HCT116 (cell line): ENCODE results near the gene SPIN2A. TPM values are rescaled to one million over a fixed set of nuclear protein-coding genes. Genes with fewer than 3 reads are reported as not detected.

ENCODE experiments used
- ATAC-seq: fragments of 200-7000 bp; cut with Tn5 transposase; 2 replicates; pipeline ENCODE4 v1.9.1; 2020; ENCODE audit warnings: mild to moderate bottlenecking, moderate library complexity
- BruUV-seq: library from RNA; stranded (reverse); fragments of 400-500 nt; replicated peaks from 2 replicates; lab custom pipeline; 2021; lab: Mats Ljungman, UMichigan
- CTCF ChIA-PET: fragments of 300-600 bp; sonication (Branson Sonifier 250); formaldehyde crosslinking; loops from one replicate; lab custom pipeline; 2021; ENCODE audit warnings: antibody characterized with exemption; lab: Charles Lee
- POLR2A ChIA-PET: fragments of 300-600, 350-600 bp; sonication (Branson Sonifier 250); formaldehyde crosslinking; loops from one replicate; lab custom pipeline; 2021; ENCODE audit warnings: antibody characterized with exemption; lab: Charles Lee
- RAD21 ChIA-PET, 2 experiments: fragments of 300-600 bp; sonication (Branson Sonifier 250); formaldehyde crosslinking; loops; one replicate each; lab custom pipeline; 2023; ENCODE audit warnings: low total read pairs in 2 of 2; ENCODE audit not compliant: uncharacterized antibody in 2 of 2, unreplicated experiment in 2 of 2, low non-redundant PET in 1 of 2; lab: Charles Lee
- DNase-seq: peaks from one replicate; pipeline ENCODE4 v3.0.0-alpha.2; 2010; ENCODE audit warnings: low read depth, low spot score
- H2AFZ ChIP-seq: fragments of 200-600 bp; shearing (Covaris generic), sonication (generic); 2 replicates; pipeline ENCODE4 v1.6.1; 2017; ENCODE audit warnings: low read depth, mixed run types, mixed read lengths, antibody characterized with exemption, low read length; ENCODE audit not compliant: poor library complexity, severe bottlenecking
- H3K27ac ChIP-seq: 2 replicates; pipeline ENCODE4 v1.5.1; 2012; ENCODE audit warnings: low read depth, low read length
- H3K27me3 ChIP-seq: fragments of 200-600 bp; sonication (generic); 2 replicates; pipeline ENCODE4 v1.6.1; 2016; ENCODE audit warnings: mixed run types, low read length, mixed read lengths; ENCODE audit not compliant: insufficient read depth
- H3K36me3 ChIP-seq, 2 experiments: fragments of 200-500 bp in 1 of 2; fragments of 200-600 bp in 1 of 2; sonication (Bioruptor generic) in 1 of 2; sonication (generic) in 1 of 2; 2 replicates each; pipeline versions ENCODE4 v1.5.1 to v1.6.1; 2014 to 2016; ENCODE audit warnings: low read length in 2 of 2, inconsistent platforms in 1 of 2, mixed read lengths in 1 of 2, mixed run types in 1 of 2; ENCODE audit not compliant: insufficient read depth in 2 of 2, control insufficient read depth in 1 of 2
- H3K4me1 ChIP-seq, 2 experiments: fragments of 200-600 bp in 1 of 2; sonication (generic) in 1 of 2; 2 replicates each; pipeline versions ENCODE4 v1.5.1 to v1.6.1; 2012 to 2017; ENCODE audit warnings: low read length in 2 of 2, inconsistent platforms in 1 of 2, mild to moderate bottlenecking in 1 of 2, mixed read lengths in 1 of 2, mixed run types in 1 of 2, moderate library complexity in 1 of 2; ENCODE audit not compliant: insufficient read depth in 2 of 2, control insufficient read depth in 1 of 2
- H3K4me2 ChIP-seq: fragments of 200-600 bp; sonication (generic); 2 replicates; pipeline ENCODE4 v1.6.1; 2017; ENCODE audit warnings: mixed run types, low read length, mixed read lengths
- H3K4me3 ChIP-seq, 2 experiments: fragments of 200-600 bp in 1 of 2; sonication (generic) in 1 of 2; replicated peaks in 1 of 2; 2 replicates each; pipeline ENCODE4 v1.5.1; 2011 to 2016; ENCODE audit warnings: low read length in 2 of 2, control low read depth in 1 of 2, low read depth in 1 of 2, mild to moderate bottlenecking in 1 of 2, mixed read lengths in 1 of 2, mixed run types in 1 of 2
- H3K79me2 ChIP-seq: fragments of 200-600 bp; sonication (generic); 2 replicates; pipeline ENCODE4 v1.6.1; 2017; ENCODE audit warnings: mild to moderate bottlenecking, mixed run types, low read length, moderate library complexity, mixed read lengths; ENCODE audit not compliant: insufficient read depth
- H3K9ac ChIP-seq: fragments of 200-600 bp; sonication (generic); 2 replicates; pipeline ENCODE4 v1.6.1; 2016; ENCODE audit warnings: low read length, mixed read lengths
- H3K9me2 ChIP-seq: fragments of 200-600 bp; sonication (generic), shearing (Covaris generic); 2 replicates; pipeline ENCODE4 v1.6.1; 2017; ENCODE audit warnings: mixed run types, mild to moderate bottlenecking, moderate library complexity; ENCODE audit not compliant: insufficient read depth
- H3K9me3 ChIP-seq, 2 experiments: fragments of 200-500 bp in 1 of 2; fragments of 200-600 bp in 1 of 2; sonication (Bioruptor generic) in 1 of 2; sonication (generic) in 1 of 2; 2 replicates each; pipeline ENCODE4 v1.6.1; 2014 to 2017; ENCODE audit warnings: low read length in 2 of 2, mixed read lengths in 2 of 2, inconsistent platforms in 1 of 2, low read depth in 1 of 2, mild to moderate bottlenecking in 1 of 2, mixed run types in 1 of 2, moderate library complexity in 1 of 2; ENCODE audit not compliant: control insufficient read depth in 1 of 2, insufficient read depth in 1 of 2
- H4K20me1 ChIP-seq: fragments of 200-600 bp; sonication (generic), shearing (Covaris generic); 2 replicates; pipeline ENCODE4 v1.6.1; 2017; ENCODE audit warnings: mixed run types, mild to moderate bottlenecking, moderate library complexity; ENCODE audit not compliant: insufficient read depth
- CBX3 ChIP-seq: IDR thresholded peaks from 2 replicates; pipeline ENCODE4 v1.6.1; 2012; ENCODE audit warnings: low read depth
- EGR1 ChIP-seq: IDR thresholded peaks from 2 replicates; pipeline ENCODE4 v1.6.1; 2012; ENCODE audit warnings: low read depth
- ELF1 ChIP-seq: IDR thresholded peaks from 2 replicates; pipeline ENCODE4 v1.6.1; 2012; ENCODE audit warnings: low read depth, borderline replicate concordance
- MAX ChIP-seq: IDR thresholded peaks from 2 replicates; pipeline ENCODE4 v1.6.1; 2012
- POLR2A ChIP-seq: IDR thresholded peaks from 2 replicates; pipeline ENCODE4 v1.7.0; 2011; ENCODE audit warnings: borderline replicate concordance; ENCODE audit not compliant: insufficient read depth, insufficient read length; ENCODE audit errors: extremely low read depth
- RAD21 ChIP-seq: IDR thresholded peaks from 2 replicates; pipeline ENCODE4 v1.6.1; 2012; ENCODE audit warnings: low read depth, mild to moderate bottlenecking
- SIN3A ChIP-seq: IDR thresholded peaks from 2 replicates; pipeline ENCODE4 v1.6.1; 2012; ENCODE audit warnings: low read depth
- SP1 ChIP-seq: IDR thresholded peaks from 2 replicates; pipeline ENCODE4 v1.6.1; 2012; ENCODE audit warnings: low read depth
- ZFX ChIP-seq: fragments of 450-650 bp; IDR thresholded peaks from 2 replicates; pipeline ENCODE4 v1.6.1; 2017
- ZNF274 ChIP-seq: fragments of 200-500 bp; sonication (Bioruptor generic); IDR thresholded peaks from 2 replicates; pipeline ENCODE4 v1.6.1; 2014; ENCODE audit warnings: mild to moderate bottlenecking, low read depth, low read length, inconsistent platforms
- intact Hi-C: fragments of 100-400 bp; cut with micrococcal nuclease; formaldehyde crosslinking; loops from 2 replicates; pipeline ENCODE4 v1.10.0; 2022
- total RNA-seq: library from RNA; stranded (reverse); gene quantifications from one replicate; pipeline ENCODE4 v1.2.1, GENCODE V29; 2021; ENCODE audit not compliant: unreplicated experiment
- TF ChIP-seq, protein P1 (sequence below), 3 experiments: fragments of 200-600 bp in 1 of 3; sonication (generic) in 1 of 3; IDR thresholded peaks in 2 of 3; conservative IDR thresholded peaks in 1 of 3; 2 replicates each; pipeline ENCODE4 v1.5.1; 2012 to 2017; ENCODE audit warnings: low read depth in 2 of 3, low read length in 2 of 3, antibody characterized with exemption in 1 of 3, borderline replicate concordance in 1 of 3, control low read depth in 1 of 3, mild to moderate bottlenecking in 1 of 3, mixed read lengths in 1 of 3, mixed run types in 1 of 3, moderate library complexity in 1 of 3; ENCODE audit not compliant: insufficient read depth in 1 of 3
- TF ChIP-seq, protein P2 (sequence below): IDR thresholded peaks from 2 replicates; pipeline ENCODE4 v1.6.1; 2012
- TF ChIP-seq, protein P3 (sequence below): IDR thresholded peaks from 2 replicates; pipeline ENCODE4 v1.6.1; 2012; ENCODE audit warnings: low read depth

The SPIN2A gene
- total RNA-seq, 1 experiment from 2014 or later = 0.54 TPM

GRCh38 chrX:57138674-57139073, 1.5 kb upstream of the SPIN2A start:
- Histone ChIP-seq H3K27me3 (no peaks in the 10 kb centered on the region), H3K27ac (no peak overlapping the region), H3K4me2 (no peak overlapping the region), H3K9ac (no peak overlapping the region), H3K79me2 (no peaks in the 10 kb centered on the region), H2AFZ (no peak overlapping the region), H3K9me3 (no peaks in the 10 kb centered on the region), H3K4me3 (no peak overlapping the region), H3K9me2 (no peaks in the 10 kb centered on the region), H3K4me1 (no peaks in the 10 kb centered on the region), H4K20me1 (no peaks in the 10 kb centered on the region), H3K36me3 (no peaks in the 10 kb centered on the region)
- no peak for DNase-seq
- no TSS peak for BruUV-seq
- intact Hi-C loops = no loop called here
- TF ChIP-seq ZFX (no peak), RAD21 (no peak), ELF1 (no peak), SP1 (no peak), EGR1 (no peak), ZNF274 (no peak), SIN3A (no peak), MAX (no peak), POLR2A (no peak), CBX3 (no peak)
- TF ChIP-seq, protein P1, sequence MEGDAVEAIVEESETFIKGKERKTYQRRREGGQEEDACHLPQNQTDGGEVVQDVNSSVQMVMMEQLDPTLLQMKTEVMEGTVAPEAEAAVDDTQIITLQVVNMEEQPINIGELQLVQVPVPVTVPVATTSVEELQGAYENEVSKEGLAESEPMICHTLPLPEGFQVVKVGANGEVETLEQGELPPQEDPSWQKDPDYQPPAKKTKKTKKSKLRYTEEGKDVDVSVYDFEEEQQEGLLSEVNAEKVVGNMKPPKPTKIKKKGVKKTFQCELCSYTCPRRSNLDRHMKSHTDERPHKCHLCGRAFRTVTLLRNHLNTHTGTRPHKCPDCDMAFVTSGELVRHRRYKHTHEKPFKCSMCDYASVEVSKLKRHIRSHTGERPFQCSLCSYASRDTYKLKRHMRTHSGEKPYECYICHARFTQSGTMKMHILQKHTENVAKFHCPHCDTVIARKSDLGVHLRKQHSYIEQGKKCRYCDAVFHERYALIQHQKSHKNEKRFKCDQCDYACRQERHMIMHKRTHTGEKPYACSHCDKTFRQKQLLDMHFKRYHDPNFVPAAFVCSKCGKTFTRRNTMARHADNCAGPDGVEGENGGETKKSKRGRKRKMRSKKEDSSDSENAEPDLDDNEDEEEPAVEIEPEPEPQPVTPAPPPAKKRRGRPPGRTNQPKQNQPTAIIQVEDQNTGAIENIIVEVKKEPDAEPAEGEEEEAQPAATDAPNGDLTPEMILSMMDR (IDR thresholded peaks at IDR 0.05 in 2 of 3, conservative IDR thresholded peaks at IDR 0.05 in 1 of 3; ENCODE audit: borderline replicate concordance in 1 of 3, insufficient read depth in 1 of 3, low read depth in 2 of 3, low read length in 2 of 3) = no peak
- TF ChIP-seq, protein P2, sequence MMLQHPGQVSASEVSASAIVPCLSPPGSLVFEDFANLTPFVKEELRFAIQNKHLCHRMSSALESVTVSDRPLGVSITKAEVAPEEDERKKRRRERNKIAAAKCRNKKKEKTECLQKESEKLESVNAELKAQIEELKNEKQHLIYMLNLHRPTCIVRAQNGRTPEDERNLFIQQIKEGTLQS = no peak
- TF ChIP-seq, protein P3, sequence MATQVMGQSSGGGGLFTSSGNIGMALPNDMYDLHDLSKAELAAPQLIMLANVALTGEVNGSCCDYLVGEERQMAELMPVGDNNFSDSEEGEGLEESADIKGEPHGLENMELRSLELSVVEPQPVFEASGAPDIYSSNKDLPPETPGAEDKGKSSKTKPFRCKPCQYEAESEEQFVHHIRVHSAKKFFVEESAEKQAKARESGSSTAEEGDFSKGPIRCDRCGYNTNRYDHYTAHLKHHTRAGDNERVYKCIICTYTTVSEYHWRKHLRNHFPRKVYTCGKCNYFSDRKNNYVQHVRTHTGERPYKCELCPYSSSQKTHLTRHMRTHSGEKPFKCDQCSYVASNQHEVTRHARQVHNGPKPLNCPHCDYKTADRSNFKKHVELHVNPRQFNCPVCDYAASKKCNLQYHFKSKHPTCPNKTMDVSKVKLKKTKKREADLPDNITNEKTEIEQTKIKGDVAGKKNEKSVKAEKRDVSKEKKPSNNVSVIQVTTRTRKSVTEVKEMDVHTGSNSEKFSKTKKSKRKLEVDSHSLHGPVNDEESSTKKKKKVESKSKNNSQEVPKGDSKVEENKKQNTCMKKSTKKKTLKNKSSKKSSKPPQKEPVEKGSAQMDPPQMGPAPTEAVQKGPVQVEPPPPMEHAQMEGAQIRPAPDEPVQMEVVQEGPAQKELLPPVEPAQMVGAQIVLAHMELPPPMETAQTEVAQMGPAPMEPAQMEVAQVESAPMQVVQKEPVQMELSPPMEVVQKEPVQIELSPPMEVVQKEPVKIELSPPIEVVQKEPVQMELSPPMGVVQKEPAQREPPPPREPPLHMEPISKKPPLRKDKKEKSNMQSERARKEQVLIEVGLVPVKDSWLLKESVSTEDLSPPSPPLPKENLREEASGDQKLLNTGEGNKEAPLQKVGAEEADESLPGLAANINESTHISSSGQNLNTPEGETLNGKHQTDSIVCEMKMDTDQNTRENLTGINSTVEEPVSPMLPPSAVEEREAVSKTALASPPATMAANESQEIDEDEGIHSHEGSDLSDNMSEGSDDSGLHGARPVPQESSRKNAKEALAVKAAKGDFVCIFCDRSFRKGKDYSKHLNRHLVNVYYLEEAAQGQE = no peak
- POLR2A ChIA-PET = no interaction called here
- RAD21 ChIA-PET = no interaction called here
- CTCF ChIA-PET = no interaction called here
- no peak for ATAC-seq
